ENCODE results near the gene GOLGB1. TPM values are rescaled to one million over a fixed set of nuclear protein-coding genes. Genes with fewer than 3 reads are reported as not detected.

The GOLGB1 gene
- polyA plus RNA-seq, 3 donors, result 80.1 to 98.1 (median 88.4) TPM

Other genes with a start within 250 kb of the GOLGB1 start
- gene POLQ, start 203.8 kb downstream of the GOLGB1 start, polyA plus RNA-seq (ENCODE audit: insufficient read length in 3 of 3), result 1 to 10 TPM; 4.7 to 7.4 (median 7.2) TPM
- not detected for gene ARGFX, start 181.8 kb downstream of the GOLGB1 start, polyA plus RNA-seq (ENCODE audit: insufficient read length in 3 of 3)
- gene FBXO40, start 156.4 kb downstream of the GOLGB1 start, polyA plus RNA-seq (ENCODE audit: insufficient read length in 3 of 3), result under 1 TPM in 1 of 3 donors, not detected in 2; 0.03 TPM
- 1 to 10 TPM; 4.9 to 8.2 (median 7.6) TPM for gene HCLS1, start 88.8 kb downstream of the GOLGB1 start, polyA plus RNA-seq (ENCODE audit: insufficient read length in 3 of 3)
- gene IQCB1, start 85.3 kb upstream of the GOLGB1 start, polyA plus RNA-seq (ENCODE audit: insufficient read length in 3 of 3), result 10 to 100 TPM; 29.3 to 44.5 (median 36.7) TPM
- 10 to 100 TPM in 1 of 3 donors, 1 to 10 TPM in 2; 7.8 to 10.3 (median 8.2) TPM for gene EAF2, start 85.5 kb upstream of the GOLGB1 start, polyA plus RNA-seq (ENCODE audit: insufficient read length in 3 of 3)
- gene SLC15A2, start 144.7 kb upstream of the GOLGB1 start, polyA plus RNA-seq (ENCODE audit: insufficient read length in 3 of 3), result 10 to 100 TPM in 2 of 3 donors, 1 to 10 TPM in 1; 8.8 to 18.2 (median 12.7) TPM

All from renal cortex interstitium (tissue), 3 donors.